ENCODE measurements around the gene KCNE2.
"Not testable (repeated sequence)": the region's sequence is repeated elsewhere in the genome, so short reads cannot be mapped to it uniquely, and the experiment has no call there.

The KCNE2 gene

GRCh38 chr21:34417448-34418077 is 53.8 kb downstream of the KCNE2 start:
- DNase-seq, result not testable (repeated sequence)
